GM18507 (cell line): ENCODE results near the gene NSG1.
"Not testable (repeated sequence)": the region's sequence is repeated elsewhere in the genome, so short reads cannot be mapped to it uniquely, and the experiment has no call there.

Source experiments
- DNase-seq: peaks from one replicate; pipeline ENCODE4 v3.0.0; 2011; ENCODE audit warnings: low read depth; ENCODE audit not compliant: insufficient read length; ENCODE audit errors: extremely low spot score
- FAIRE-seq: peaks from 2 replicates; lab custom pipeline; 2011; peaks lifted over from hg19 to GRCh38; lab: Jason Lieb, UNC

NSG1 gene, protein sequence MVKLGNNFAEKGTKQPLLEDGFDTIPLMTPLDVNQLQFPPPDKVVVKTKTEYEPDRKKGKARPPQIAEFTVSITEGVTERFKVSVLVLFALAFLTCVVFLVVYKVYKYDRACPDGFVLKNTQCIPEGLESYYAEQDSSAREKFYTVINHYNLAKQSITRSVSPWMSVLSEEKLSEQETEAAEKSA

DNA sequence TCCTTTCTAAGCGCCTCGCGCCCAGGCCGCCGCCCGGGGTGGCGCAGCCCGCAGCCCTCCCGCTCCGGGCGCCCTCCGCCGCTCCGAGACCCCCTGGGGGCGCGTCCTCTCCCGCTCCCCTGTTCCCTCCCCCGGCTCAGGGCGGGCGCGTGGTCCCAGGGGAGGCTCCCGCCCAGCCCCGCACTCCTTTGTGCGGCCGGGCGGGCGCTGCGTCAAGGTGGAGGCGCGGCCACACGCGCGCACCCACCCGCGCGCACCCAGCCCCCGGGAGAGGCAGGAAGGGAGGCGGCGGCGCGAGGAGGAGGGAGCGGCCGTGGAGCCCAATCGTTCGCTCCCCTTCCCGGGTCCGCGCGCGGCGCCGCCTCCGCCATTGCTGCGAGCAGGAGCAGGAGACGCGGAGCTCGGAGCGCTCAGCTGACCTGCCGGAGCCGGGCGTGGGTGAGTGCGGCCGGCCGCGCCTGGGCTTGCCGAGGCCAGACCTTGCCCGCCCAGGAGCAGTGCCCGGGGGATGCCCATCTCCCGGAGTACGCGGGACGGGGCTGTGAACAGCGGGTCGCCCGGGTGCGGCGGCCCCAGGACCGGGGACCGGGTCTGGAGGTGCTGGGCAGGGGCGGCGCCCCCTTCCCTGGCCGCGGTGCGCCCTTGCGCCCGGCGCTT, at the start of gene NSG1:
Gene NSG1 (plus strand): TSS at position 367 of the 657 bp plus-strand sequence. CDS start 528 bp downstream, outside the sequence.
- DNase-seq: no peak
- no peak for FAIRE-seq

DNA sequence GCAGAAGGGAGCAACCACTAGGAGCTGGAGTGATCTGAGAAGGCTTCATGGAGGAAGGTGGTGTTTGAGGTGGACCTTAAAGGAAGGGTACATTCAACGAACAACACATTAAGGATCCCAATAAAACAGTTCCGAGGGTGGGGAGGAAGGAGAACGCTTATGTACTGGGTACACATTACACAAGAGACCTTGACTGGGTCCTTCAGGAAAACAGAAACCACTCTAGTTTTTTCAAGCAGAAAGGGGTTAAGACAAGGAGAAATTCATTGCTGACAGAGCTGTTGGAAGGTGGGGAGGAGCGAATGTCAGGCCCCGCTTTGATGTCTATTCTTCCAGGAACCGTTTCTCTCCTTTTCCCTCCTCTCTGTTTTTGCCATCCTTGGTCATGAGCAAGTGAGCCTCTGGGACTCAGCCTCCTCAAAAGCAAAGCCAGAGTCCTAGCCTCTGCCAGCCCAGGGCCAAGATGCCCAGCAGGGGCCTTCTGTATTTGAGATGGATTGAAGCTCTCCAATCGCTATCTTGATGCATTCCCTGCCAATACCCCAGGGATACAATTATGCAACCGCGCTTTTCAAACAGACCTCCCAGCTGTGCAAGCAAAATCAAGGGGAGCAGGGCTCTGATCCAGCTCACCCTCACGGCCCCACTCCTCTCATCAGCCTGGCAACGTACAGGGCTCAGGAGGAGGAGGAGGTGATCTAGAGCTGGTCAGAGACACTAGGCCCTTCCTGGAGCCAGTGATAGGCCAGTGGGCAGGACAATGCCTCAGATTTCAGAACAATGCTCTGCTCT, 48.5 kb upstream of the NSG1 start:
- no peak for DNase-seq

DNA sequence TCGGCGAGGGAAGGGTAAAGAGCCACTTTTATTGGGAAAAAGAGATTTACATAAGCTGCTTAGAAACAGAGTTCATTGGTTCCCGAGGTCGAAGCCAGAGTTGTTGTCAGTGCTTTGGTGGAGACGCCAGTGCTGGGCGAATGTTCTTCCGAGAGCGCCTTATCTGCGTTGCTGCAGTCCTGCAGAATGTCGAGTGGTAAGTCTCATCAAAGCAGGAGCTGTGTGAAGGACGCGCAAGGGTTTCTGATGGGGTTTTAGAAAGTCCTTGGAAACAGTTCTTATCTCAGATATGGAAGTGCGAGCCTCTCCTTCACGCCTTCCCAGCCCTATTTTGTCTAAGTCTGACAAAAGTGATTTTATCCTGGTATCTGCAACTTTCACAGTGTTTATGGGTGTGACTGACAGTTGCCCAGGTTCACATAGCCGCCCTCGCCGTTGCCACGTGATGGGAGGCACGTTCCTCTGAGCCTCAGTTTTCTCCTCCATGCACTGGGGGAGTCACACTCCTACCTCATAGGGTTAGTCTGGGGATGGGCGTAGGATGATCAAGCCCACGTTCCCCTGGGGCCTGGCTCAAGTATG, 47.3 kb upstream of the NSG1 start:
- FAIRE-seq (no peak), DNase-seq (no peak)

More for the DNA sequence above, 48.5 kb upstream of the NSG1 start:
- no peak for FAIRE-seq

DNA sequence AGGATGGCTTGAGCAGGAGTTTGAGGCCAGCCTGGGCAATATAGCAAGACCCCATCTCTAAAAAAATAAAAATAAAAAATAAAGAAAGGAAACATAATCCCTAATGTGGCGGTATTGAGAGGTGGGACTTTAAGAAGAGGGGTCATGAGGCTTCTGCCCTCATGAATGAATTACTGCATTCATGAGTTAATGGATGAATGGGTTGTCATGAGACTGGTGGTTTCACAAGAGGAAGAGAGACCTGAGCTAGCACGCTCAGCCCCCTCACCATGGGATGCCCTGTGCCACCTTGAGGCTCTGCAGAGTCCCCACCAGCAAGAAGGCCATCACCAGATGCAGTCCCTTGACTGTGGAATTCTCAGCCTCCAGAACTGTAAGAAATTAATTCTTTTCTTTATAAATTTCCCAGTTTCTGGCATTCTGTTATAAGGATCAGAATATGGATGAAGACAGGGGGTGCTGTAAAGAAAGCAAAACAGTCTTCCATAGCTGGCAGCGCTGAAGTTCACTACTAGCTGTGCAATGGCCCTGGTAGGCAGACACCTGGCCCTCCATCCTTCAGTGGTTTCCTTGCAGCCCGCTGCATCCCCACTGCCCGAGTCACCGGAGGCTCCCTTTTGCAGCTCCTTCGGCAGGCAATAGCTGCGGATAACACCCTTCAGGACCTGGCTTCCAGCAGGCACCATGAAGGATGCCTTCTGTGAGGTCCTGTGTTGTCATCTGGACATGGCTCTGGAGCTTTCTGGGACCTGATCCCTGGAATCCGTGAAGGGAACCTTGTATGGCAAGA, 44.8 kb upstream of the NSG1 start:
- DNase-seq: no peak

DNA sequence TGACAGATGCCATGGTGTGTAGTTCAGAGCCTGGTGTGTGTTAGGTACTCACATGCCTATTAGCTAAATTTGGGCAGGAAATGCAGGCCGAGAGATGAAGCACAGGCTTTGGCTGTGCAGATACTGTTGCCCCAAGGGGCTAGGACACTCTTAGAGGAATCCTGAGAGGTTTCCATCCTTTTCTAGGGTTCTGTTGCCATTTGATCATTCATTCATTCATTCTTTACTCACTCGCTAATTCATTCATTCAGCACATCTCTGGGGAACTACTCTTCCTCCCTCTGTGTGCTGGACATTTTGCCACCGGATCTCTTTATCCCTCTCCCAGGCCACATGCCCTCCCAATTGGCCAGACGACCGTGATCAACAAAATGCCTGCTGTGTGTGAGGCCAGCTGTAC, 43.9 kb upstream of the NSG1 start:
- DNase-seq (no peak), FAIRE-seq (no peak)

More for the DNA sequence above, 44.8 kb upstream of the NSG1 start:
- FAIRE-seq: no peak

DNA sequence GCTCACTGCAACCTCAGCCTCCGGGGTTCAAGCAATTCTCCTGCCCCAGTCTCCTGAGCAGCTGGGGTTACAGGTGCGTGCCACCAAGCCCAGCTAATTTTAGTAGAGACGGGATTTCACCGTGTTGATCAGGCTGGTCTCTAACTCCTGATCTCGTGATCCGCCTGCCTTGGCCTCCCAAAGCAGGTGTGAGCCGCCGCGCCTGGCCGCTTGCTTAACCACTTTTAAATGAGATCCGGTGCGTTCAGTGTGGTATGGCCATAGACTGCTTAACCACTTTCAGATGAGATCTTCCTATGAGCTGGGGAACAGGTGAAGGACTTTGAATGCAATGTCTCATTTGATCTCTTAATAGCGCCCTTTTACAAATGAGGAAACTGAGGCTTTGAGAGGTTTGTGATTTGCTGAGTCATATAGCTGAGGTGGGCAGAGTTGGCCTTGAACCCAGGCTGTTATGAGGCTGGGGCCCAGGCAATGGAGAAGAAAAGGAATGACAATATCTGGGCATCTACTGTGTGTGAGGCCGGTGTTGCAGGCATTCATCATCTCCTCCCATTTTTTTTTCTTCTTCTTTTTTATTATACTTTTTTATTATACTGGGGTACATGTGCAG, 41.9 kb upstream of the NSG1 start:
- peak; percentile 86 for FAIRE-seq
- no peak for DNase-seq

DNA sequence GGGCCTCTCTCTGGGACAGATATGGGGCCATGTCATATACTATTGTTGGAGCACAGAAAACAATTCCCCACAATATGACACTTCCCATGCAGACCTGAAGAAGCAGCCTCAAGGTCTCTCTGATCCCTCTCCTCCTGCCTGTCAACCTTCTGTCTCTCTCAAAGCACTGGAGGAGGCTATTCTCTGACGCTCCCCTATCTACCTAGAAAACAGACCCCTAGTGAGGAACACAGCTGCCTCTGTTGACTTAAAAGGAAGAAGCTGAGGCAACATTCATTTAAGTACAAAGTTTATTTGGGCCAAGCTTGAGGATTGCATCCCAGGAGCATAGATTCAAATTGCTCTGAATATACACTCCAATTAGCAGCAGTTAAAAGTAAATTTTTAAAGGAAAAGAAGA, 39.3 kb upstream of the NSG1 start:
- no peak for DNase-seq
- FAIRE-seq: no peak

DNA sequence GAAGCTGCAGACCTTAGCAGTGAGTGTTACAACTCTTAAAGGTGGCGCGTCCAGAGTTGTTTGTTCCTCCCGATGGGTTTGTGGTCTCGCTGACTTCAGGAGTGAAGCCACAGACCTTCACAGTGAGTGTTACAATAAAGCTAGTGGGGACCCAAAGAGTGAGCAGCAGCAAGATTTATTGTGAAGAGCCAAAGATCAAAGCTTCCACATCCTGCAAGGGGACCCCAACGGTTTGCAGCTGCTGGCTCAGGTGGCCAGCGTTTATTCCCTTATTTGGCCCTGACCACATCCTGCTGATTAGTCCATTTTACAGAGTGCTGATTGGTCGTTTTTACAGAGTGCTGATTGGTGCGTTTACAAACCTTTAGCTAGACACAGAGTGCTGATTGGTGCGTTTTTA, 38.3 kb upstream of the NSG1 start:
- not testable (repeated sequence) for DNase-seq, FAIRE-seq

DNA sequence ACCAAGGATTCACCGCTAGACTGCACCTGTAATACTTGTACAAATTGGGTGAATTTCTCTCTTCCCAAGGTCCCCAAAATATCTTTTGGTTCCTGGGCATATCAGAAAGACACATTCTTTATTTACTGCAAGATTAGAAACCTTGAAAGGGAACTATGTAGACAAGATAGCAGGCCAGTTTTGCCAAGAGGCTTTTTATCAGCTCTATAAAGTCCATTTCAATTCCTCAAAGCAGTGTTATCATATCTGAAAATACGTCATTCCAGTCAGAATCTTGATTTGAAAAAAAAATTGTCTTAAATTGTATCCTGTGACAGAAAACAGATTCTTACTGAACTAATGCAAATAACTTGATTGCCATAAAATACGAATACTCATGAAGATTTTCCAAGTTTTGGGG, 37.0 kb upstream of the NSG1 start:
- FAIRE-seq (no peak), DNase-seq (no peak)

DNA sequence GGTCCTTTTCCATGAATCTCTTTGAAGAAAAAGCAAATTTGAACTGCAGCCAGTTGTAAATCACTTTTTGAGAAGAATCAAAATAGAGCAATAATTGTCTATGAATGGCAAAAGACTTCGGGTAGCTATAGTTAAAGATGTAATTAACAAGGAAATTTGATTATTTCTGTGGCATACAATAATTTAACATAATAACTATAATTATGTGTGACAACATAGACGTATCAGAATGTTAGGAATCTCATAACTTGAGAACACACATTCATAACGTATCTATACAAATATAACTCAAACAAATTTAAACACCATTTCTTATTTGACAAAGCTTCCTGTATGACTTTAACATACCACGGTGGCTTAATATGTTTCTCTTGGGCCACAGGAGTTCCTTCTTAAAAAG, 36.0 kb upstream of the NSG1 start:
- FAIRE-seq: no peak
- no peak for DNase-seq

DNA sequence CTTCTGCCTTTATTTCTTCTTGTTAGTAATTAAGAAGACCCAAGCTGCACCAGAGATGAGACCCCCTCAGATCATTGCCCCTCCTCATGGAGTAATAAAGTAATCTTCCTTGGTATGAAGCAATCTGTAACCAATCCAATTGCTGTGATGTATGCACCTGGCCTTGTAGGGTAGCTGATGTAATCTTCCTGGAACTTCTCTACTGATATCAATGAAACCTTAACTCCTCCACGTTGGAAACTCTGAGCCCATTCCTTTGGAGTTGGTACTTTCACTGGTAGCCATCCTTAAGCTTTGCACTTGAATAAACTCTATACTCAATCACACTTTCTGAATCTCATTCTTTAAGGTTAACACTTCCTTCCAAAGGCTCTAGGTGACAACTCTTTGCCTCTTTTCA, 31.6 kb upstream of the NSG1 start:
- DNase-seq (no peak), FAIRE-seq (no peak)

DNA sequence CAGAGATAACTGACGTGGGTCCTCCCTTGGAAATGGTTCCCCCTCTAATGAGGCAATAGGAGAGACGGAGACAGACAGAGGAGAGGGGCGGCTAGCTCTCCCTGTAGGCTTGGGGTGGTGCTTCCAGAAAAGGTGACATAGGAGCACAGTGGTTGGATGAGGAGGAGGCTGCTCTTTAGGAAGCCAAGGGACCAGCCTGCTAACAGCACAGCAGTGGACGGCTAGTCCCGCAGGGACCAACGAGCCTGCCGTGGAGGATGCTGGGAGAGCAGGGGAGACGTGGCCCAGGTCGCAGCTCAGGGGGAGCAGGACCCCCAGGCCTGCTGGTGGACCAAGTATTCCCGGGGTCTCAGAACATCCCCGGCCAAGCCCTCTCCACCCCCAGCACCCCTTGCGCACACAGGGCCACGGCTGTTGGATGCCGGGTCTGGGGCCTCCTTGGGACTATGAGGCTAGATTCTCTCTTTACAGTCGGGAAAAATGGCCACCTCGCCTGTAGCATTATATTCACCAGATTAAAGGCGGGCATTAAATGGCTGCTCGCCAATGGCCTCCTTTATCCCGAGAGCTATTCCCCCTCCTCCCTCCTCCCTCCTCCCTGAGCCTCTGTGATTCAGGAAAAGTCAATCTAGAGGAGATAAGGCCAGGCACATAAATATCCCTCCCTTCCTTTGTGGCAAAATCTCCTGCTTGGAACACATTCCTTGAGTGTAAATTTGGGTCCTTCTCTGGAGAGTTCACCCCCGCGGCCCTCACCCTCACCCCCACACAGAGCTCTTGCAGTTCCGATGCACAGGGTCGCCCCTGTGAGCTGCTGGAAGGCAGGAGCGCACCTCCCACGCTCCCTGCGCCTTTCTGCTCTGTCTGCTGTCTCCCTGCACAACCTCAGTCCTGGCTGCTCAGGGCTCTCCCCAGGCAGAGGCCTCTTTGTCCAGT, 30.5 kb upstream of the NSG1 start:
- no peak for FAIRE-seq
- no peak for DNase-seq

DNA sequence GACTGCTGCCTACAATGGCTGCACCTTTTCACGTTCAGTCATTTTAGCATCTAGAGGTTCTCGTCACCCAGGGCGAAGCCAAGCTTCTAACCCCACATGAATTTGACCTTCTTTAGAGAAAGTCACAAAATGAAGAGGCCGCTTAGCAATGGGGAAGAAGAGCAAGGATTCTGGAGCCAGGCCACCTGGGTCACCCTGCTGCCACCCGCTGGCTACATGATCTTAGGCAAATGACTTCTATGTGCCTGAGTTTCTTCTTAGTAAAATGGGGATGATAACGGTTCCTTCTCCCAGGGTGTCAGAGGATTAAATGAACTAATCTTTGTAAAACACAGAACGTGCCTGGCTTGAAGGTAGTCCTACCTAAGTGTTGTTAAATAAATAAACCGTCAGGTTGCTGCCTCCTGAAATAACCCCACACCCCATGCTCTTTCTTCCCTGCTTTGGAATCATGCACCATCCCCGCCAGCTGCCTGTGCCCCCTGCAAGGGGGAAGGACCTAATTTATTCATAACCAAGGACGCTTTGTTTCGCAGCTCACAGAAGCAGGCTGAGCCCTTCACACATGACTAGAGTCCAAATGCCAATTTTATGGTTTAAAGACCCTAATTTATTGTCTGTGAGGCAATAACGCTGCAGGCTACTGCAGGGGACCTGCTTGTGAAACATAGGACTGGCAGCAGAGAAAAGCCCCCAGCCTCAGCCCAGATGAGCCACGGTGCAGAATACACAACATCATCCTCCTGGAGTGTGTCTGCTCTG, 28.6 kb upstream of the NSG1 start:
- DNase-seq: no peak
- FAIRE-seq: no peak

DNA sequence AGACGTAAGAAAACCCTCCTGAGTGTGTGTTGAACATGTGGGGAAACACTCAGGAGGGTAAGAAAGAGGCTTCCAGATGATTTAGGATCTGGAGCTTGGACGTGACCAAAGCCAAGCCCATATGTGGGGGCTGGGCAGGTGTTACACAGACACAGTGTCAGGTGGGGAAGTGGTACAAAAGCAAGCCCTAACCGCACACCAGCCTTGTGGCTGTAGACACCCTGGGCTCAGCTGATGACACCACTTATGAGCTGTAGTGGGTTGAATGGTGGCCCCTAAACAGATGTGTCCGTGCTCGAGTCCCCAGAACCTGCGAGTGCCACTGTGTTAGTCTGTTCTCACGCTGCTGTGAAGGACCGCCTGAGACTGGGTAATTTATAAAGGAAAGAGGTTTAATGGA, 25.0 kb upstream of the NSG1 start:
- no peak for DNase-seq
- no peak for FAIRE-seq

DNA sequence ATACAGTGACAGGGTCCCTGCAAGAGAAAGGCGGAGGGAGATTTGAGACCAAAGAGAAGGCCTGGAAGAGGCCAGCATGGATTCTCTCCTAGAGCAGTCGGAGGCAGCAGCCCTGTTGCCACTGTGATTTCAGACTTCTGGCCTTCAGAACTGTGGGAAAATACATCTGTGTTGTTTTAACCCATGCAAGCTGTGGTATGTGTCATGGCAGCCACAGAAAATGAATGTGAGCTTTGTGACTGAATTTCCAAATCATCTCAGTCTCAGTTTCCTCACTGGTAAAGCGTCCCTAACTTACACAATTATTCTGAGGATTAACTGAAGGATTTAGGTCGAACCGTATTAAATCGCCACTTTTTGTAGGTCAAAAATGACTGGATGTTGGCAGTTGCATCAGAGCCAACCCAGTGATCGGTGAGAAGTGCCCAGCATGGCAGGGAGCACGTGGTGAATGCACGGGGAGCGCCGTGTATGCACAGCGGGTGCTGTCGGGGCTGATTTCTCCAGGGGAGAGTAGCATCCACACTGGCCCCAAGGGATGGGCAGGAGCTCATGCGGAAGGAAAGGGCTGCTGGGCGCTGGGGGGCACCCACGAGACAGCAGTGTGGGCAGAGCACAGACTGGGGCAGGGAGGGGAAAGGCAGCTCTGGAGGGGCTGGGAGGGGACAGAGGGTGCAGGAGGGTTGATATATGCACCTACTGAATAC, 23.8 kb upstream of the NSG1 start:
- DNase-seq: no peak
- FAIRE-seq: no peak

DNA sequence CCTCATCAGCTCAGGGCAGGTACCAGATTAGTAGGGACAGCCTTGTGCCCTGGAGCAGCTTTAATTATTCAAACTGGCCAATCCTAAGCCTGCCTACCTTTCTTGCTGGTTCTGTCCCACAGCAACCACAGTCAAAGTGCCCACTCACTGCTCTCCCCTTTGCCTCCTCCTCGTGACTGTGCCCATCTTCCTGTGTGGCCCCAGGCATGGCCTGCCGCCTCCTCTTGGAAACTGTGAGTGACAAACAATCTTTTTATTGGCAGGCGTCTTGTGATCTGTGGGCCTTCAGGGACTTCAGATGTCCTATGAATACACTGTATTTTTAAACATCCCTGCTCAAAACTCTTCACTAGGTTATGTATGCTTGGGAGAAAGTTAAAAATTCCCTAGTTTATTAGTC, 22.8 kb upstream of the NSG1 start:
- no peak for DNase-seq
- no peak for FAIRE-seq
